Tibial nerve (tissue), 4 donors: ENCODE results near the gene SP1.

ENCODE experiments used
- EP300 ChIP-seq, 2 donors: sonication (generic); formaldehyde crosslinking; IDR thresholded peaks; one replicate each; pipeline ENCODE4 v1.6.1; 2017; ENCODE audit warnings: antibody characterized with exemption in 2 of 2, mild to moderate bottlenecking in 1 of 2
- POLR2A ChIP-seq, 2 donors: fragments of 450-650 bp; IDR thresholded peaks; one replicate each; pipeline ENCODE4 v1.6.1; 2017; ENCODE audit warnings: antibody characterized with exemption in 2 of 2, mild to moderate bottlenecking in 2 of 2, moderate library complexity in 2 of 2
- TF ChIP-seq, protein P1 (sequence below), 5 experiments: fragments of 200-600 bp in 3 of 5; fragments of 450-650 bp in 2 of 5; sonication (generic) in 3 of 5; IDR thresholded peaks; one replicate each; pipeline ENCODE4 v1.5.1; 2016 to 2019; ENCODE audit warnings: antibody characterized with exemption in 5 of 5, mild to moderate bottlenecking in 3 of 5, moderate library complexity in 2 of 5

- TF ChIP-seq, protein P1, sequence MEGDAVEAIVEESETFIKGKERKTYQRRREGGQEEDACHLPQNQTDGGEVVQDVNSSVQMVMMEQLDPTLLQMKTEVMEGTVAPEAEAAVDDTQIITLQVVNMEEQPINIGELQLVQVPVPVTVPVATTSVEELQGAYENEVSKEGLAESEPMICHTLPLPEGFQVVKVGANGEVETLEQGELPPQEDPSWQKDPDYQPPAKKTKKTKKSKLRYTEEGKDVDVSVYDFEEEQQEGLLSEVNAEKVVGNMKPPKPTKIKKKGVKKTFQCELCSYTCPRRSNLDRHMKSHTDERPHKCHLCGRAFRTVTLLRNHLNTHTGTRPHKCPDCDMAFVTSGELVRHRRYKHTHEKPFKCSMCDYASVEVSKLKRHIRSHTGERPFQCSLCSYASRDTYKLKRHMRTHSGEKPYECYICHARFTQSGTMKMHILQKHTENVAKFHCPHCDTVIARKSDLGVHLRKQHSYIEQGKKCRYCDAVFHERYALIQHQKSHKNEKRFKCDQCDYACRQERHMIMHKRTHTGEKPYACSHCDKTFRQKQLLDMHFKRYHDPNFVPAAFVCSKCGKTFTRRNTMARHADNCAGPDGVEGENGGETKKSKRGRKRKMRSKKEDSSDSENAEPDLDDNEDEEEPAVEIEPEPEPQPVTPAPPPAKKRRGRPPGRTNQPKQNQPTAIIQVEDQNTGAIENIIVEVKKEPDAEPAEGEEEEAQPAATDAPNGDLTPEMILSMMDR (IDR thresholded peaks at IDR 0.05), result no peak
- TF ChIP-seq EP300 (IDR thresholded peaks at IDR 0.05), result no peak
- TF ChIP-seq POLR2A (IDR thresholded peaks at IDR 0.05), result no peak
These were observed 33.5 kb upstream of the SP1 start for GRCh38 chr12:53346491-53346890.
